GM19099 (cell line): ENCODE results near the gene AFG1L.

Source experiments
- POLR2A ChIP-seq: IDR thresholded peaks from 3 replicates; pipeline ENCODE4 v1.6.1; 2011; ENCODE audit warnings: low read depth; ENCODE audit not compliant: insufficient read length; ENCODE audit errors: extremely low read depth

Gene AFG1L

DNA sequence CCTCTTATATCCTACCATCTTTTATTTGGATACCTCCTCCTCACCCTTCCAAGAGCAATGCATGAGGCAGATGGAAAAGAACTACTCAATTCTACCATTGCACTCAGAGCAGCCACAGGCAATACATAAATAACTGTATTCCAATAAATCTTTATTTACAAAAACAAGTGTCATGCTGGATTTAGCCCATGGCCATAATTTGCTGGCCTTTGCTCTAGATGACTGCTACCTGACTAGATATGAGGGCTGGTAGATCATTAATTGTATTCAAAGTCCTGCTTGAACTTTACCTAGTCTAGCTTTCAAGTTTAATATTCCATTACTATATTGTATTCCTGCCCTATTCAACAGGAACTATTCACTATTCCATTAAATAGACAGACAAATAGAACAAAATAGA, 37.1 kb downstream of the AFG1L start:
- TF ChIP-seq POLR2A, result no peak

DNA sequence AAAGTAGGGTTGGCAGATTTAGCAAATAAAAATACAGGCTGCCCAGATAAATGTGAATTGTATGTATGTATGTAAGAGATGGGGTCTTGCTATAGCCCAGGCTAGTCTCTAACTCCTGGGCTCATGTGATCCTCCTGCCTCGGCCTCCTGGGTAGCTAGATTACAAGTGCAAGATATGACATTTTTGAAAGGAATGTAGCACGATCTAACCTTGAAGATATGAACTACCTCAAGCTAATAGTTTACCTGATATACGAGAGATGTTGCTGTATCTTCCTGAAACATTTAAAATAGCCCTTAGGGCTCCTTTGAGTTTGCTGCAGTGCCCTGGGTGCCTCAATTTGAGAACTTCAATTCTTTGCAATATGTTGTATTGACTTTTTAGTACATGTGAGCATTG, 42.1 kb downstream of the AFG1L start:
- no peak for TF ChIP-seq POLR2A

DNA sequence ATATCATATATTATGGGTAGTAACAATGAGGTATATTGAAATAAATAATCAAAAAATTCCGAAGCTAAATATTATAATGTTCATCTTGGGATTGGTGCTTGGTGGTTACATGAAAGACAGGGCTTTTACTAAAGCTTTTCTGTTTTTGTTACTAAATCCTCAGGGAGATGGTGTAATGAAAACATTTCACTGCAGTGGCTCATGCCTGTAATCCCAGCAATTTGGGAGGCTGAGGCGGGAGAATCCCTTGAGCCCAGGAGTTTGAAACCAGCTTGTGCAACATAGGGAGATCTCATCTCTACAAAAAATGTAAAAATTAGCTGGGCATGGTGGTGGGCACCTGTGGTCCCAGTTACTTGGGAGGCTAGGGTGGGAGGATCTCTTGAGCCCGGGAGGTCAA, 42.9 kb downstream of the AFG1L start:
- TF ChIP-seq POLR2A, result no peak

DNA sequence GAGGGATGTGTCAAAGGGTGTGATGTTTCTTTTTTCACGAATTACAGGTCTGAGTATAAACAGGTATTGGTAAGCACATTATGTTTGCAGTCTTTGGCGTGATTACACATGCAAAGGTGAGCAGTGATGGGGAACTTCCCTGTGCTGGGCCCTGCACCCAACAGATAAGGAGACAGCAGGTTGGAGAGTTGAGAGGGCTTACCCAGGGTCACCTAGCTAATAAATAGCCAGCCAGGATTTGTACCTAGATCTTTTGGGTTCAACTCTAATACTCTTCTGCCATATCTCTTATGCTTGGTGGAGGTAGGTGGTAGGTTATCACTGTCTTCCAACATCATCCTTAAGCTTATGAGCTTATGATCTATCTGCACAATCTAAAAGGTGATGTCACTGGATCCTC, 46.5 kb downstream of the AFG1L start:
- TF ChIP-seq POLR2A, result no peak

DNA sequence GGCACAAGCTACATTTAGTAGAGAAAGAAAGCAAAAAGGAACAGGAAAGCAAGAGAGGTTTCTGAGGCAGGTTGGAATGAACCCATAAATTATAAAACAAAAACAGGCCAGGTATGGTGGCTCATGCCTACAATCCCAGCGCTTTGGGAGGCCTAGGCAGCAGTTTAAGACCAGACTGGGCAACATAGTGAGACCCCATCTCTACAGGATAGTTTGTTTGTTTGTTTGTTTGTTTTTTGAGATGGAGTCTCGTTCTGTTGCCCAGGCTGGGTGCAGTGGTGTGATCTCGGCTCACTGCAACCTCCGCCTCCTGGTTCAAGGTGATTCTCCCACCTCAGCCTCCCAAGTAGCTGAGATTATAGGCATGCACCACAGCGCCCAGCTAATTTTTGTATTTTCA, 49.0 kb downstream of the AFG1L start:
- no peak for TF ChIP-seq POLR2A

DNA sequence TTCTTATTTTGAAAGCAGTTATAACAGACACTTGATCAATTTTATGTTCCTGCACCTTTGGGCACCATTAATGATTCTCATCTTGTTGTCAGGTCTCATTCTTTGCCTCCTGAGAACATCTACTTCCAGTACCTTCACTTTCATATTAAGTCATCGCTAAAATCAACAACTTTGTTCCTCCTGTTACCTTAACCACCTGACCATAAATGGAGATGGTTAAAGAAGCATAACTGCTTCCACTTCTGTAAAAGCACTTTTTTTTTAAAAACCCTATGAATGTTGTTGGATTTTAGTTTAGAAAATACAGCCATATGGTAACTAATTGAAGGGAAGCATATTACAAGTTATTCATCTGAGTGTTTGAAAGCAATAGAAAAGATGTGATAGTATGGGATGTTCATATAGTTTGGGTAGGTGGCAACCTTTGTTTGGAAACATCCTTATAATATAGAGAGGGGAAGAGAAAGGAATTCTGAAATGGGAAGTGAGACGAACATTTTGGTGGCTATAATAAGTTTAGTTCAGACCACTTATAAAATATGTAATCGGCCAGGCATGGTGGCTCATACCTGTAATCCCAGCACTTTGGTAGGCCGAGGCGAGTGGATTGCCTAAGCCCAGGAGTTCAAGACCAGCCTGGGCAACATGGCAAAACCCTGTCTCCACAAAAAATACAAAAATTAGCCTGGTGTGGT, 53.9 kb downstream of the AFG1L start:
- no peak for TF ChIP-seq POLR2A

DNA sequence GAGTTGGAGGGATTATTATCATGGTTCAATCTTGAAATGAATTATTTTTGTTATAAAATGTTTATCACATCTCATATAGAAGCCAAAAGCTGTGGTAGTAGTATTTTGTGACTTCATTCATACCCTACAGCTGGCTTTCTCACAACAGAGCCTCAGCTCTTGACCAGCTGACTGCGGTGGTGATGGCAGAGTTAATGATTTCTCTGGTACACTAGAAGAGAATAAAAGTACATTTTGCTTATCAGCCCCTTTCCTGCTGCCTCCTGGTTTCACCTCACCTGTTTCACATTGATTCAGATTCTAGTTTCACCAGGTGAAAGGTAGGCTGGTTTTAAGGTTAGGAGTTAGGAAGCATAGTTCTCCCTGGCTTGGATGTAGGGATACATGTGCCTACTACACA, 55.7 kb downstream of the AFG1L start:
- no peak for TF ChIP-seq POLR2A

DNA sequence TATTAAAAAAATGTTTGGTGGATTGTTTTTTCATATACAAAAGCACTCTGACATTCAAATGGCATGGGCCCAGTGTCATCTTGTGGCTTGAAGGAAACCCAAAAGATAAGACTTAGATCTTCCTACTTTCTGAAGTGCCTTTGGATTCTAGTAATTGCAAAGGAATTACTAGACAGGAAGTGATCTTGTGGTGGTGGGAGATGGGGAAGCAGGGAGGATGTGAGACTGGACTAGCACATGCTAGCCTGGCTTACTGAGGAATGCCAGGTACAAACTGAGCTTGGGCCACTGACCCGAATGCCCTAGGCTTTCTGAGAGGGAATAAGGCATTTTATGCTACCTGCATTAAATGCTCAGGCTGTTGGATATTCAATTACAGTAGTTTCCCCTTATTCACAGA, 59.0 kb downstream of the AFG1L start:
- no peak for TF ChIP-seq POLR2A

DNA sequence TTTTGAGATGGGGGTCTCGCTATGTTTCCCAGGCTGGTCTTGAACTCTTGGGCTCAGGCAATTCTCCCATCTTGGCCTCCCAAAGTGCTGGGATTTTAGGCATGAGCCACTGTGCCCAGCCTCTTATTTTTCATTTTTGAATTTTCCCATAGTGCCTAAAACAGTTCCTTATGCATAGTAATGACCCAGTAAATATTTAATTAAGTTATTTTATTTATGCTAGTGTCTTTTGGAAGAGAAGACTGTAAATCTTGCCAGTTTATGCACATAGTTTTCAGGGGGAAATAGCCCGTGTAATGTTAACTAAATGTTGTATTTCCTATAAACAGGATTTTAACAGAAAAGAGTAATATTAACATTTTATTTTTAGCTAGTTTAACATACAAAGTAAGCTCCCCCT, 60.3 kb downstream of the AFG1L start:
- TF ChIP-seq POLR2A, result no peak

DNA sequence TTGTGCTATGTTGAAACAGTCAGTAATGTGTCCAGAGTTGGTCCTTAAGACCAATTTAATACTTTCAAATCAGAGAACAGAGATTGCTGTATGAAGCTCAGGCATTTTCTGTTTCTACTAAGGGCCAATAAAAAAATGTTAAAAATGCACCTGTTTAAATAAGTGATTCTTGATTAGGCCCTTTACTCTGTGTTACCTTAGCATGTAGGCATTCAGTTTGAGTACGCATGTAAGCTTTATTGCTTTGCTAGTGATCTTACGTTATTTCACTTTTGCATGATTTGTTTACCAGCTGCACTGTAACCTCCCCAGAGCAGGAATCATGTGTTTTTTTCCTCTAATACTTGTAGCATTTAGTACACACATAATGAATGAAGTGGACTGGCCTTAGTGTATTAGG, 61.0 kb downstream of the AFG1L start:
- no peak for TF ChIP-seq POLR2A

DNA sequence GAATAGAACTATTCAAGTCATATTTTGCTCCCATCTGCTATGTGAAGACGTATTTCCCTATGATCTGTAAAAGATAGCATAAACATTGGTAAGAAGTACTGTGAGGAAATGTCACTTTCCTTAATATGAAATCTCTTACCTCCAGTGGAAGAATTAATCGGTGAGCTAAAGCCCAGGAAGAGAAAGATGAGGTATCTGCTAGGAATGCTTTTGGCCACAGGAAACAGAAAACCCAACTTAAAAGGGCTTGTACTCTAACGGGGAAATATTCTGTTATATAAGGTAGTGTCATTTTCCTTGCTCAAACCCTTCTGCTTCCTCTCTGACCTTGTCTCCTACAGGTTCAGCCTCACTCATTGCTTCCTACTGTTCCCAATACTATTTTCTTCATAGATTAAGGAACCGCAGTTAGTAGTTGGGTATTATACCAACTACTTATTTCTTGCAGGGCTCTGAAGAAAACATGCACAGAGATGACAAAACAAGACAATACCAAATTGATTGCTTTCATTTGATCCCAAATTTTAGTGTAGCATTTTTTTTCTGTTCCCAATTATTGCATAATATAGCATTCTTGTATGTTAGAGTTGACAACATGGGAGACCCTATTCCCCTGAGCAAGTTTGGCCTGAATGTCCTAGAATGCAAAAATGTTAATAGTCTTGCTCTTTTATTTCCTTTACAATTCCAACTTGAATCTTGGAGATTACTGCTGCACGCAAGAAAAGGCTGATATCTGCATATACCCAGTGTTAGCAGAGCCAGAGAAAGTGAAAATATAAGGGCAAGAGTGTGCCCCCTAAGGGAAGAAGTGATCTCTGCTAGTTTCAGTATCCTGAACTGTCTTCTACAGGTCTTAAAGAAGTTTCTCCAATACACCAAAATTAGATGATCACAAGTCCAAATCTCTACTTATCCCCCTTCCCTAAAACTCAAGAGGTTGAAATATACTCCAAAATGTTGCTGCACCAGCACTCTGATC, 65.3 kb downstream of the AFG1L start:
- no peak for TF ChIP-seq POLR2A

DNA sequence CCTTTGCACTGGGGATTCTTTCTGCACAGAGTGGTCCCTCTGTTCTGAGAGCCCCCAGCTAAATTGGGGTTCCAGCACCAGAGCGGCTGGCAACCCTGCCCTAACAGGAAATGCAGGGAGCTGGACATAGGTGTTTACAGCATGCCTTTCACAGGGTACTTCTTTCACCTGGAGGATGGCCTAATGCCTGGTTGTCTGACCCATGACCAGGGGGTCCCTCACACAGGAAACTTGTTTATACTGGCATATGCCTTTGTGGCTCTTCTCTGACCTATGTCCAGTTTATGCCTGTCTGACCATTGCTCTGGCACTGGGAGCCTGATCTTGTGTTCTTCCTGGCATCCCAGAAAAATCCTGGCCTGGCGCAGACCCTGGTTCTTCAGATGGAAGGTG, 66.1 kb downstream of the AFG1L start:
- TF ChIP-seq POLR2A, result no peak

DNA sequence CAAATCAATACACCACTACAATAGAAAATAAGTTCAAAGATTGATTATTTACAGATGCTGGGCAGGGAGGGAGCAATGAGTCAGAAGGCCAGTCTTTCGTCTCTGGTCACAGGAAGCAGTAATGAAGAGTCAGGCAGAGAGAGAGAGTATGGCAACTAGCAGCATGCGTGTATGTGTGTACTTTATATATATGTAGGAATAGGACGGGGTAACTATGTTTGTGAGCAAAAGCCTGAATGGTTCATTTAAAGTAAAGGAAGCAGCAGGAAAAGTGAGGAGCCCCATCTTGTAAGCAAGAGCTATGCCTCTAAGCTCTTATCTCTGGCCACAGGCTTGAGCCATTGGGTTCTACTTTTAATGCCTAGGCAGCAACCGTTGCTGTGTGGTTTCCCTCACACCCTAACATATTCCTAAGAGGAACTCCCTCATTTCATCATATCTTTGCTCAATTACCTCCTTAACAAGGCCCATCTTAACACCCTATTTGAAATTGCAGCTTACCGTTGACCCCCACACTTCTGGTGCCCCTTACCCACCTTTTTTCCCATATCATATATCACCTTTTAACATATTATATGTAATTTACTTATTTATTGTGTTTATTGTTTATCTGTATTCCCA, 66.6 kb downstream of the AFG1L start:
- no peak for TF ChIP-seq POLR2A

DNA sequence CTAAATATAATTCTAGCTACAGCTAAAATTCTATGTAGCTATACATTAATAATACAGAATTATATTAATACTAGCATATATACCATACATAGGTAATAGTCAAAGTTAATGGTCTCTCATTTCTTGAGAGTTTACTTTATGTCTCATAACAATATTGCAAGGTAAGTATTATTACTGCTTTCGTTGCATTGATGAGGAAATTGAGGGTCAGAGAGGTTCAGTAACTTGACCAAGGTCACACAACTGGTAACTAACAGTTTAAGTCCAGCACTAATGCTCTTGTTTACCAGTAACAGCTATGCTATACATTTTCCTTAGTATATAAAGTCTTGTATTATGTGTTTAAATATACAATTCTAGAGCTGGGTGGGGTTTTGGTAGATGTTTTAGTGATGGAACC, 67.6 kb downstream of the AFG1L start:
- TF ChIP-seq POLR2A, result no peak

DNA sequence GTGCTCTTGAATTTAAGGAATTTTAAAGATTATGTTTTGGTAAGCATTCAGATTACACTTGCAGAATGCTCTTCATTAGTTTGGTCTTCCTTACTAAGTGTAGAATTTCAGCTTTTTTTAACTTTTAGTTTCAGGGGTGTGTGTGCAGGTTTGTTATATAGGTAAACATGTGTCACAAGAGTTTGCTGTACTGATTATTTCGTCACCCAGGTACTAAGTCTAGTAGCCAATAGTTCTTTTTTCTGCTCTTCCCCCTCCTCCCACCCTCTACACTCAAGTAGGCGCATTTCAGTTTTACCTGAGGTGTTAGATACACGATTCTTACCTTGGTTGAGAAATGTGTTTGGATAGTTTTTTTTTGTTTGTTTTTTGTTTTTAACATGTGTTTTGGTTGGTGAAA, 68.3 kb downstream of the AFG1L start:
- TF ChIP-seq POLR2A, result no peak

DNA sequence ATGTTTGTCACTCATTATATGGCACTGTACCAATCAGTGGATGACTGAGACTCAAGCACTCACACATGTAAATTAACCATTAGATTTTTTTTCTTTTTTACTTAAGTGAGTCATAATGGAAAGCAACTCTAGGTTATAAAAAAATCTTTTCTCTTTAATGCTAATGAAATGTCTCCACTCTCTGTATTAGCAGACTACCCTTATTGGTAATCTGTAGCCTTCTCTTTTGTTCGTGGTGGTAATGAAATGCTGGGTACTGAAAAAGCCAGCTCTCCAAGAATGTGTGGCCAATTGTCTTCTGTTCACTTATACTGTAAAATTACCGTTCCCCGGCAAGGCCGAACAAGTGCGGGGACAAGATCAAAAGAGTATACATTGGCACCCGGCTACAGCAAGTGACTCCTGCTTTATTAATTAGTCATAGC, 69.0 kb downstream of the AFG1L start:
- no peak for TF ChIP-seq POLR2A
